Left renal pelvis (tissue), 4 donors: ENCODE data around the gene RRP1. TPM values are rescaled to one million over a fixed set of nuclear protein-coding genes. Genes with fewer than 3 reads are reported as not detected.

ENCODE experiments used
- DNase-seq, 4 donors: peaks; one replicate each; pipeline ENCODE4 v3.0.0-alpha.2; 2013; ENCODE audit warnings: low read depth in 4 of 4, low spot score in 3 of 4
- polyA plus RNA-seq, 4 donors: library from polyadenylated mRNA; unstranded; fragments of 120-200 nt; gene quantifications; one replicate each; pipeline ENCODE4 v1.2.1, GENCODE V29; 2013; ENCODE audit not compliant: insufficient read length in 4 of 4

RRP1 gene
- polyA plus RNA-seq, 4 donors: 23.4 to 35.9 (median 28.6) TPM

DNA sequence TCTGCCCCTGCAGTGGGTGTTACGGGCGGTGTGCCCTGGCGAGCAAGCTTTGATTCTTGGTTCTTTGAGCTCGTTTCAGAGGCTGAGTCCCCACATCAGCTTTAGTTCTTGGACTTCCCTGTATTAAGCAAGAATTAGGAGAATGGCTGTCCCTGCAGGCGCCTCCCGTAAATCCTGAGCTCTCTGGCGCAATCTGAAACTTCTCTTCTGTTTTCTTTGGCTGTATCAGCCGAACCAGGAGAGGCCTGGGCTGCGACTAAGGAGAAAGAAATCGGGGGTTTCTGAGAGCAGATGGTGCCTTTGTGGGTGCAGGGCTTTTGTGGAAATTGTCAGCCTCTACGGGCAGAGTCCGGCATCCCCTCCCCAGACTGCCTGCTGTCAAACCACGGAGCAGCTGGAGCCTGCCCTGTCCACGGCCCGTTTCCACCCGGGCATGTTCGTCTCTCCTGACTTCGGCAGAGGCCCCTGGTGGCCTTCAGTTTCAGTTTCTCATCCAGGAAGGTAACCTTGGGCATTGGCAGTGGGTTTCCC, 31.2 kb upstream of the RRP1 start:
- DNase-seq: peak in 1 of 4 donors; percentile 35

GRCh38 chr21:43758811-43759210, 30.6 kb upstream of the RRP1 start:
- DNase-seq: no peak

DNA sequence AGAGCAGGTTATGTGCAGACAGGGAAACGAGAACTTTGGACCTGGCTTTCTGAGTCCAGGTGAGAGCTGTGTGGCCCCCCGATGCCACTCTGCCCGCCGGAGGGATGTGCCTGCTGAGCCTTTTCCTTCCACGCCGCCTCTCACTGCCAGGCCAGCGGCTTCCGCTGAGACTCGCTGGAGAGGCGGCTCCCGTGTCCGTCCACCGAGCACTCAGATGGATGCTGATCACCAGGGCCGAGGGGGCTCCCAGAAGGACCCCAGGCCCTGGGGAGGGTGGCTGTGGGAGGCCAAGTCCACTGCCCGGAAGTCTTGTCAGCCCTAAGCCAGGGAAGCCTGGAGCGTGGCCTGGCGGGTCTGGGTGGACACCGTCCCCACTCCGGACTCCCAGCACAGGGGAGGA, 29.7 kb upstream of the RRP1 start:
- no peak for DNase-seq

DNA sequence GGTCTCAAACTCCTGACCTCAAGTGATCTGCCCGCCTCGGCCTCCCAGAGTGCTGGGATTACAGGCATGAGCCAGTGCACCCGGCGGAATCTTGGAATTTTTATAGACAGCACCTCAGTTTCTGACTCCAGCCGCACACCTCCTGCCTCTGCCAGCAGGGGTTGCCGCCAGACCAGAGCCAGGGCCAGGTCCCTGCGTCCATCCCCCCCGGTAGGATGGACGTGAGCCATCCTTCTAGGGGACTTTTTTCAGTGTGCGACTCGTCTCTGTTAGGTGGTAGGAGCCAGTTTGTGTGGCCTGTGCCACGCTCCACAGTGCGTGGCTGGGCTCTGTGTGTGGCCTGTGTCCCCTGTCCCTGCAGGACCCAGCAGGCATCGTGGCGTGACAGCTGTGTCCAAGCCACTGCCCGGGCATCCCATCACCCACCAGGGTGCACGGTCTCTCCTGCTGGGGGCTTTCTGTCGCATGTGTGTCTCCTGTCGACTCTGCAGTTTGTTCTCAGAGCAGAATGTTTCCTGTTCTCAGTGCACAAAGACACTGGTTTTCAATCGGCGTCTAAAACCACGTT, 28.9 kb upstream of the RRP1 start:
- no peak for DNase-seq

DNA sequence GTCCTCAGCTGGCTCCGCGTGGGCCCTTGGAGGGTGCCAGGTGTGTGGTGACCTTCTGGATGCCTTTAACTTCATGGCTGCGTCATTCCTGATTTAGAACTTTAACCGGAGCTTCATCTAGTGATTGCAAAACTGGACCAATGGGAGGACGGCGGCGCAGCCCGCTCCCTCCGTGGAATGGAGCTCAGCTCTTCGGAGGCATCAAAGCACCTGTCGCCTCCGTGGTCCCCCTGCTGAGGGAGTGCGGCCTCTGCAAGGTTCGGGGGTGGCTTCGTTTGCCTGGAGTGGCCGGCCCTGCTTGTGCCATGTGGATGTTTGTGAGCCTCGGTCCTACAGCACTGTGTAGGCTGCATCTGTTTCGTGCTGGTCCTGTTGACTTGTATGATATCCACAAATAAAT, 27.5 kb upstream of the RRP1 start:
- no peak for DNase-seq

DNA sequence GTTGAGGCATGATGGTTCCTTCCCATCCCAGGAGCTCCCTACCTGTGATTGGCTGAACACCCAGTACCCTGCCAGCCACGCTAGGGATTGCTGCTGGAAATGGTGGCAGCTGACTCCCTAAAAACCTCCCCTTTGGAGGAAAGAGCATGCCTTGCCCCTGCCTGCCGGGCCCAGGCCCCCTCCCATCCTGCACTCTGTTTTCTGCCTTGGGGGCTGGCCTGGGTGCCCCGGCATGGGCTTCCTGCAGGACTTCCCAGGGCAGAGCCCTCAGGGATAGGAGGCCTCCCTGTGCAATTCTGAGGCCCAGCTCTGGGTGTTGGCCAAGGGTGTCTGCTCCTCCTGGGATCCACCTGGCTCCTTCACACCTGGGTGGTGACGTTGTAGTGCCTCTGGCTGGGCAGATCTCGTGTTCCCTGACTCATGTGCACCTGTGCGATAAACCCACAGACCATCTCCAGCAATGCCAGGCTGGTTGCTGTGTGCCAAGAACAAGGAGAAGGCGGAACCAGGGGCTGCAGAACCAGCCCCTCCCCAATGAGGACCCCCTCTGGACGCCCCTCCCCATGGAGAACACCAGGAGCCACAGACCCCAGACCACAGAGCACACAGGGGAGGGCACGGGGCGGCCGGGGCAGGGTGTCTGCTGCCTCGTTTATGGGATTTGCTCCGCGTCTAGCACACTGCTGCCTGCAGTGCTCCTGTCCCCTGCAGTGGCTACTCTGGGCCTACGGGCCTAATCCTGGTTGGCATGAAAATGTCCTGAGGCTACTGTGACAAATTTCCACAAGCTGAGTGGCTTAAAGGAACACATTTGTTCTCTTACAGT, 26.9 kb upstream of the RRP1 start:
- no peak for DNase-seq

GRCh38 chr21:43763901-43764523, 25.4 kb upstream of the RRP1 start:
- DNase-seq: no peak

GRCh38 chr21:43764576-43765495, 24.5 kb upstream of the RRP1 start:
- DNase-seq: no peak

DNA sequence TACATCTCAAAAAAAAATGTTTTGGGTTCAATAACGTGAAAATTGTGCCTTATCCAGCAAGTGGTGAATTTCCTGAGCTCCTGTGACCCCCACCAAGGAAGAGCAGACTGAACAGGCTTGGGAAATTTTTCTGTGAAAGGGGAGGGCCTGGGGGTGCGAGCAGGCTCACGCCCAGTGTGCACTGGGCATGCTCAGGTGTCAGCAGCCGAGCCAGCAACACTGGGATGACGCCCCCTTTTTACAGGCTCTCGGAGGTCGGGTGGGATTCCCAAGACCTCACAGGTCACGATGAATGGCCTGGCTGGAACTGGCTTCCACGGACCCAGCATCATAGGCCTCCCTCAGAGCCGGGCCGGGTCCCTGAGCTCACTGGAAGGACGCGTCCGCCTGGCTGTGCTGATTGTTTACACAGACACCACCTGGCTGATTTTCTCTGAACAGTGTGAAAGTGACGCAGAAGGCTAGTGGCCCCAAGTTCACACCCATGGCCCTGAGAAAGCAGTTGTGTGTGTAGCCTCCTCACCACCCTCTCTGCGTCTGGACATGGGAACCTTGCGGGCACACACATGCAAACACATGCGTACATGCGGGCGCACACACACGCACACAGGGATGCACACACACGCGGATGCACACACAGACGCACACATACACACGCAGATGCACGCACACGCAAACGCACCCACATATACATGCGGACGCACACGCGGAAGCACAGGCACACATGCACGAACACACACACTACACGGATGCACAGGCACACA, 22.5 kb upstream of the RRP1 start:
- no peak for DNase-seq

GRCh38 chr21:43767498-43767983, 21.8 kb upstream of the RRP1 start:
- no peak for DNase-seq

DNA sequence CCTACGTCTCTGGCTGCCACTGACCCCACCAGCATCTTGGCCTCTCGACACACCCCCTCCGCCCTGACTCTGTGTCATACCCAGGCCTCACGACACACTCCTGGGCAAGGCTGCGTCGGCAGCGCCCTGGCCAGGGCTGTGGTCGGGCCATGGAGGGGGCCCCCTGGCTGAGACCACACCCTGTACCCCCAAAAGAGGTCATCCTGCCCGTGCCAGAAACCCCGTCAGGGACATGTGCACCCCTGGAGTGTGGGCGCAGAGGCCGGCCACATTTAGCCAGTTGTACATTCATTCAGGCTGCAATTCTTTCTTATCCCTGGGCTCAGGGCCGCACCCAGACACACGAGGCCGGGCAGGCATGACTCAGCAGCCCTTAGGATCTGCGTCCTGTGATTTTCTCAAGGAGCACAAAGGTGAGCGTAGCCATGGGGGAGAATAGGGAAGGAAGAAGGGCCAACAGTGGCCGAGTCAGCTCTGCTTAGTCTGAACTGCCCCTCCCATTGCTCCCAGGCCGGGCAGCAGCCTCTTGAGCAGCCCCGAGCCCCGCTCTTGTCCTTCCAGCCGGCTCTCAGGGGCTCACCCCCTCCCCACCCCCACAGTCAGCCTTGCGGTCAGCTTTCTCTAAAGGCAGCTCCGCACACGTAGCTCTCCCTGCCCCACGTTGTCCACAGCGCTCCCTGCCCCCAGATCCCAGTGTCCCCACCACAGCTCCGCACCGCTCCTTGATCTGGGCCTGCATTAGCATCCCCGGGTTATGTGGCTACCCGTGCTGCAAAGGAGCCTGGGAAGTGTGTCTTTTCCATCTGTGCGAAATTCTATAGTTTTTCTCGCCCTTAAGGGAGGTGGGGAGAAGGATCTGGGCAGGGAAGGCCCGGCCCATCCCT, 21.2 kb upstream of the RRP1 start:
- DNase-seq: no peak

GRCh38 chr21:43768868-43769167, 20.6 kb upstream of the RRP1 start:
- DNase-seq: no peak

GRCh38 chr21:43769325-43769958, 19.9 kb upstream of the RRP1 start:
- DNase-seq: no peak

- DNase-seq: no peak
These were observed 19.2 kb upstream of the RRP1 start for GRCh38 chr21:43770066-43770655.

GRCh38 chr21:43771199-43771675, 18.1 kb upstream of the RRP1 start:
- DNase-seq: no peak

DNA sequence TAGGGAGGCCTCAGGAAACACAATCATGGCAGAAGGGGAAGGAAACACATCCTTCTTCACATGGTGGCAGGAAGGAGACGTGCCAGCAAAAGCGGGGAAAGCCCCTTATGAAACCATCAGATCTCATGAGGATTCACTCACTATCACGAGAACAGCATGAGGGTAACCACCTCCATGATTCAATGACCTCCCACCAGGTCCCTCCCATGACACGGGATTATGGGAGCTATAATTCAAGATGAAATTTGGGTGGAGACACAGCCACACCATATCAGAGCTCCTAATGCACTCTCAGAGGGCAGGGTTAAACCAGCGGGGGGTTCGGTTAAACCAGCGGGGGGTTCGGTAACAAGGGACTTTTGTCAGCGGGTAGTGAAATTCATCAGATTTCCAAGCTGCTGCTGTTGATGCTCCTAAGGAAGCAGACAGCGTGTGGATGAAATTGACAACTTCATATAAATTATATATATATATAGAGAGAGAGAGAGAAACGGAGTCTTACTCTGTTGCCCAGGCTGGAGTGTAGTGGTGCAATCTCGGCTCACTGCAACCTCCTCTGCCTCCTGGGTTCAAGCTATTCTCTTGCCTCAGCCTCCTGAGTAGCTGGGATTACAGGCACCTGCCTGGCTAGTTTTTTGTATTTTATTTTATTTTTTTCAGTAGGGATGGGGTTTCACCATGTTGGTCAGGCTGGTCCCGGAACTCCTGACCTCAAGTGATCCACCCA, 17.5 kb upstream of the RRP1 start:
- DNase-seq: no peak

DNA sequence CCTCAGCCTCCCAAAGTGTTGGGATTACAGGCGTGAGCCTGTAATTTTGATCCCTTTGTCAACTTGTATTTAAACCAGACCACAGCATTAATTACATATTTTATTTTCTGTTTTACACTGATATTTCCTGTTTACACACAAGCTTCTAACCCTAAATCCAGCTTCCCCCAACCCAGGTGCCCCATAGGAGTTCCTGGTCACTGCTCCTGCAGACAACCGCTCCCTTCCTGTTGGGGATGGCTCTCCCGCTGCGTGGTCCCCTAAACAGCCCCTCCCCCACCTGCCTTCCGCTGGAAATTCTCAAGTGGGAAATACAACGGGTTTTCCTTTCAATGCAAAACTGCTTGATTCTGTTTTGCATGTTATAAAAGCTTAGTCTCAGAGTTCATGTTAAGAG, 17.0 kb upstream of the RRP1 start:
- no peak for DNase-seq
